Activated CD8-positive, alpha-beta memory T cell treated with anti-CD3 and anti-CD28 coated beads for 1 hour (primary cell): ENCODE results near the gene CDC34.
A peak's percentile ranks its signal among the peaks of the same experiment; 100 is the strongest.

Experiments used
- DNase-seq, 2 donors: peaks; one replicate each; pipeline ENCODE4 v3.0.0-alpha.2; 2020; ENCODE audit warnings: low read depth in 1 of 2; ENCODE audit errors: extremely low read depth in 1 of 2

The CDC34 gene

DNA sequence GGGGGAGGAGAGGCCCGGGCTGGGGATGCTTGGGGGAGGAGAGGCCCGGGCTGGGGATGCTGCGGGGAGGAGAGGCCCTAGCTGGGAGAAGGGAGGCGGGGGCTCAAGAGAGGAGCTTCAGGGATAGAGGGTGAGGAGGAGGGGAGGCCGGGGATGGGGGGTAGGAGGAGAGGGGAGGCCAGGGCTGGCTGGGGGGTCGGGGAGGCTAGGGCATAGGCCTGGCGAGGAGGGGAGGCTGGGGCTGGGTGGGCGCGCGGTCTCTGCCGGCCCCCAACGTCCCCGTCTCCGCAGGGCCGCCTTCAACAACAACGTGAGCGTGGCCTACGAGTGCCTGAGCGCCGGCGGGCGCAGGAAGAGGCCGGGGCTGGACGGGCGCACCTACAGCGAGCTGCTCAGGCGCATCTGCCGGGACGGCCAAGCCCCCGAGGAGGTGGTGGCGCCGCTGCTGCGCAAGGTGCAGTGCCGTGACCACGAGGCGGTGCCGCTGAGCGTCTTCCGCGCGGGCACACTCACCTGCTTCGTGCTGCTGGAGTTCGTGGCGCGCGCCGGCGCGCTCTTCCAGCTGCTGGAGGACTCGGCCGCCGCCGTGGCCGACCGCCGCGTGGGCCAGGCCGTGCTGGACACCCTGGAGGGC lies 12.8 kb upstream of the CDC34 start:
- DNase-seq, result peak; percentile 37 to 39

DNA sequence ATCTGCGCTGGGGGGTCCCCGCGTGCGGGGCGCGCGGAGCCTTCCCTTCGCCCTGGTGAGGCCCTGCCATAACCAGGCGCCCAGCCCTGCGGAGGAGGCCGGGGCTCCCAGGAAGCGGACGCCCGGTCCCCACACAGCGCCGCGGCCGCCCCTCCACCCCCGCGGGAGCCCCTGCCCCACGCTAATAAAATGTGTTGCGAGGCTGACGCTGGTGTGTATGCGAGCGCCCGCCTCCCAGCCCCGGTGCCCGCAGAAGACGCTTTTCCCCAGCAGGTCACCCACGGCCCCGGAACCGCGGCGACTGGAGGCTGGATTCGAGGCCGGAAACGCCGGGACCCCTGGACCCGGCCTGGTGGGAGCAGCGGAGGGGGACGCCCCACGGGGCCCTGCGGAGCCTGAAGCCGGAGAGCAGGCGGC lies 12.1 kb upstream of the CDC34 start:
- no peak for DNase-seq

DNA sequence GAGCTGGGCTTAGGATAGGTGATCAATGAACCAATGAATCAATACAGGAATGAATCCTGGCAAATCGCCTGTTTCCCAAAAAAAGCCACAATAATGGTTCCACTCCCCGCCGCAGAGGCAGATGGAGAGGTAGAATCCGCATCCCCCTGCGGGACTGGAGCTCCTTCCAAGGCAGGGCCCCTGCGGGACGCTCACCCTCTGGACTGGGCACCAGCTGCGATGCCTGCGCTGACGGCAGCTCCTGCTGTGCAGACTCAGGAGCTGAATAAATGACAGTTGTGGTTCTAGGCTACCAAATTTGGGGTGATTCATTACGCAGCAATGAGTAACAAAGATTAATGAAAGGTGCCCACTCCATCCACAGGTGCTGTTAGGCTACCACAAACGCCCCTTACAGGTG lies 8.8 kb upstream of the CDC34 start:
- no peak for DNase-seq

DNA sequence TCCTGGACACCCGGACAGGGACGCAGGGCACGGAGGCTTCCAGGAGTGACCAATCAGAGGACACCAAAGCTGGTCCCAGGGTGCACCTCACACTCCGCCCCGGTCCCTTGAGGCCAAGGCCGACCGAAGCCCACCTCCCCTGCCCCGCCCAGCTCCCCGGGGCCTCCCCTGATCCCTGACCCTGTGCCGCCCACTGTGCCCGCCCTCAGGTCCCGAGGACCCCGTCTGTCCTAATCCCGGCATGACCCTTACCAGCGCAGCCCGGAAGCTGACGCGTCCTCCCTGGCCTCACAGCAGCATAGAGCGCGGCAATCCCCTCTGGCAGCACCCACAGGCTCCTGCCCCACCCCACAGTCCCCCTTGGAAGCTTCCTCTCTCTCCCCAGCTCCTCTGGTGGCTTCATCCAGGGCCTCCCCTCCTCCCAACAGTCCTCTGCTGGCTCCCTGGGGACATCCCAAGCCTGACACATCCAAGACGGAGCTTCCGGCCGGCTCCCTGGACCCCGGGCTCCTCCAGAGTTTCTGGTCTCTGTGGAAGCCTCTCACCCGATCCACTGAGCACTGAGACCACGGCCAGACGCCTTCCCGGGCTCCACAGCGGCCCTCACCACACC lies 7.4 kb upstream of the CDC34 start:
- no peak for DNase-seq

DNA sequence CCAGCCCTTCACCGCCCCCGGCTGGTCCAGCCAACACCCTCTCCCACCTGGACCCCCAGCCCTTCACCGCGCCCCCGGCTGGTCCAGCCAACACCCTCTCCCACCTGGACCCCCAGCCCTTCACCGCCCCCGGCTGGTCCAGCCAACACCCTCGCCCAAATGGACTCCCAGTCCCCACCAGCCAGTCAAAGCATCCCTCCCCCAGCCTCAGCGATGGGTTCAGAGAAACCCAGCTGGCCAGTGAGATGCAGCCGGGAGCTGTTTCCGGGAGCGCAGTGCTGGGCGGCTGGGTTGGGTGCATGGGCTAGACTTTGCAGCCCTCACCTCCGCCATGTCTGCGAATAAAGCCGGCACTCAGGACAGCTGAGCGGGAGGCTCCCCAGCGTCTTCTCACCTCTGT lies 6.5 kb upstream of the CDC34 start:
- DNase-seq, result no peak

DNA sequence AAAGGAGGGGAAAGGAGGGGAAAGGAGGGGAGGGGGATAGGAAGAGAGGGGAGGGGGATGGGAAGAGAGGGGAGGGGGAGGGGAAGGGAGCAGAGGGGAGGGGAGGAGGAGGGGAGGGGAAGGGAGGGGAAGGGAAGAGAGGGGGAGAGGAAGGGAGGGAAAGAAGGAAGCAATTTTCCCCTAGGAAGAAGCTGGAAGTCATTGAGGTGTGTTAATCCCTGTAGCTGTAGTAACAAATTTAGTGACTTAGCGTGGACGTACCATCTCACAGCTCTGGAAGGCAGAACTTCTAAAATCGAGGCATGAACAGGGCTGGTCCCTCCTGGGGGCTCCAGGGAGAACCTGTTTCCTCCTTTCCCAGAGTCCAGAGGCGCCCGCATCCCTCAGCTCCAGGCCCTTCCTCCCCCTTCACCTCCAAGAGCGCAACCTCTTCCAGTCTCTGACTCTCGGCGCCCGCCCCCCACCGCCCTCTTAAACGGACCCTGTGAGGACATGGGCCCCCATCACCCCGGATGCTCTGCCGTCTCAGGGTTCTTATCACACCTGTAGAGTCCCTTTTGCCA lies 5.6 kb upstream of the CDC34 start:
- no peak for DNase-seq

DNA sequence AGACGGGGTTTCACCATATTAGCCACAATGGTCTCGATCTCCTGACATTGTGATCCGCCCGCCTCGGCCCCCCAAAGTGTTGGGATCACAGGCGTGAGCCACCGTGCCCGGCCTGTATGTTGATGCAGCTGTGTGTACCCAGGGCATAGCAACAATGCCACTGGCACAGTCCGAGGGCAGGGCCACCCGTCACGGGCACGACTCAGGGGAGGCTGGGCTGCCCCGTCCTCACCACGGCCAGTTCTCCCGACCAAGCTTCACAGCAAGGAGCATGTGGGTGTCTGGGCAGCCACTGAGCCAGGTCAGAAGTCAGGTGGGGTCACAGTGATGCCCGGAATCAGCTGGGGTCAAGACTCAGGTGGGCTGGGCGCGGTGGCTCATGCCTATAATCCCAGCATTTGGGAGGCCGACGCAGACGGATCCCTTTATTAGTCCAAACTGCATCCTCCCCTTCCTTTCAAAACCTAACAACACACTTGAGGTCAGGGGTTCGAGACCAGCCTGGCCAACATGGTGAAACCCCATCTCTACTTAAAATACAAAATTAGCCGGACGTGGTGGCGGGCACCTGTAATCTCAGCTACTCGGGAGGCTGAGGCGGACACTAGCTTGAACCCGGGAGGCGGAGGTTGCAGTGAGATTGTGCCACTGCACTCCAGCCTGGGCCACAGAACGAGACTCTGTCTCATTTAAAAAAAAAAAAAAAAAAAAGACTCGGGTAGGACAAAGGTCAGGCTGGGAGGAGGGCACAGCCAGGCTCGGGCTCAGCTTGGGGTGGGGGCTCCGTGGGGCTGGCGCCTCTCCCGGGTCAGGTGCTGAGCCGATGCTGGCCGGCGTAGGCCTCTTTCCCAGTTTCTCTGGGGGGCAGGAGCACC lies 1.2 kb upstream of the CDC34 start:
- DNase-seq, result no peak

DNA sequence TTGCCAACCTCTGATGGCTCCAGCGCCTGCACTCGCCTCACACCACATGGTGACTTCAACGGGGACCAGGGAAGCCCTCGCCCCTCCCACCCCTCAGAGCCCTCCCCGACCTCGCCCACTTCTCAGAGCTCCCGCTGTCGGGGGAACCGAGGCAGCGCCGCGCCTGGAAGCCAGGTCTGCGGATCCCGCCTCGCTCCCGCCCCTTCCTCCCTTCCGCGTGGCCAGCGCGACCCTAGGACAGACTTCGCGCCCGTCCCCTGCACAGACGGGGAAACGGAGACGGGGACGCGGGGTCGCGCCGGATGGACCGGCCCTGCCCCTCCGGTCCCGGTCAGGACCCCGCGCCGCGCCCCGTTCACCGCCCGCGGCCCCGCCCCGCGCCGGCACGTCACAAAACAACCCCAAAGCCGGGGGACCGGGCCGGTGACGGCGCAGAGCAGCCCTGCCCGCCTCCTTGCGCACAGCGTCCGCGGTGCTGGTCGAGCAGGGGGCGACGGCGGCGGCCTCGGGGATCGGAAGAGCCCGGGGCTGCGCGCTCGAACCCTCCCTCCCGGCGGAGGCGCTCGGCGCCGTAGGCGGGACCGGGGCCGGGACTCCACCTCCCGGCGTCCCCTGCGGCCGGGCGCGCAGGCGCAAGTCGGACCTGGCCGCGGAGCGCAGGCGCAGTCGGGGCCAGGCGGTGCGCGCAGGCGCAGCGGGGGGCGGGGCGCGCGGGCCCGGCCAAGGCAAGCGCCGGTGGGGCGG lies 379 bp upstream of the CDC34 start:
- peak; percentile 49 to 88 for DNase-seq

DNA sequence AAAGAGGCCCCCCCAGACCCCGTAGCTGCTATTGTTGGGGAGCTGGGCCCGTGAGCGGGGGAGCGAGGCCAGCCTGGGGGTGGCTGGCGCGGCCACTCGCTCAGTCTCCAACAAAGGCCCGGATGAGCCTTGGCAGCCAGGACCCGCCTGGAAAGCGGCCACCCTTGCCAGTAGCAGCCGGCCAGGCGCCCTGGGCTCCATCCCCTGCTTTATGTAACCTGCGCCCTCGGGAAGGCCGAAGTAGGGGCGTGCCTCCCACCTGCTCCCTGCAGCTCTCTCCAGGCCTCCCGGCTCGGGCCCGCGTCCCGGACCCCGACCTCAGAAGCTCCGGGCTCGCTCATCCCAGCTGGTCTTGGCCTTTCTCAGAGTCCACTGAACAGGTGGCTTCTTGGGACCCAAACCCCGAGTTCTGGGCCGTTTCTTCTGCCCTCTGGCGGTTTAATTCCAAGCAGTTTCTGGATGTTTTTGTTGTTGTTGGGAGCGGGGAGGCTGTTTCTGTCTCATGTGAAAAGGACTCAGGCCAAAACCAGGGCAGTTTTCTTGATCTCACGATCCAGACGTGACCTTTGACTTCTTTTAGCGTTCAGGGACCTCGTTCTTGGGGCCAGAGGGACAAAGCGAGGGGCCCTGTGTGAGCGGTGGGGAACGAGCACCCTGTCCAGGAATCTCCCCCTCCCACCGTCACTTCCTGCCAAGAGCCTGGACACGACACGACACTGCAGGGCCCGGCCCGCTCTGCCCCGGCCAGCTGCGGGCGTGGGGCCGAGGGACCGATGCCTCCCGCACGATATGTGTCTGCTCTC lies 1.2 kb downstream of the CDC34 start:
- no peak for DNase-seq

DNA sequence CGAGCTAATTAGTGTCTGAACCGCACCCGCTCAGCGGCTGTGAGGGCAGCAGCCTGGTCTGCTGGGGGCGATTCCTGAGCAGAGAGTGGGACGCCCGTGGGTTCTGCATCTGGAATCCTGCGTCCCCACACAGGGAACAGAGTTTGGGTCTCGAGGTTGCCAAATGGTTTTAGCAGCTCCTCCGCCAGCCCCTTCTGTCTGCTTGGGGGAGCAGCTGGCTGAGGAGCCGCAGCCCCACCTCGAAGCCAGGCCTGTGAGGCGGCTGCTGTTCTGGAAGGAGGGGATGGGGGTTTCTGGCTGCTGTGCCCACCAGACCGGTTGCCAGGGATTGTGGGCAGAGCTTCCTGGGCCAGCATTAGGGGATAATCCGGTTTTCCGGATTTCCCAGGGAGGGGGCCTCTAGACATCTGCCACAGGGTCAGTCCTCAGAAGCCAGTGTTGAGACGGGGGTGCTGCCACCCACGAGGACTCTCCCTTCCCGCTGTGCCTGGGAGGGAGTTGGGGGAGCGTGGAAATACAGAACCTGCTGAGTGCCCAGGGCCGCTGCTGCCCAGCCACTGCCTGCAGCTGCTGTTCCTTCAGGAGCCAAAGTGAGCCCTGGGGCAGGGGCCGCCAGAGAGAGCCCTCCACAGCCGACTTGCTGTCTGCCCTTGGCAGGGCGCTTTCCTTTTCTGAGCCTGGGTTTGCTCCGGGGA lies 2.0 kb downstream of the CDC34 start:
- no peak for DNase-seq

DNA sequence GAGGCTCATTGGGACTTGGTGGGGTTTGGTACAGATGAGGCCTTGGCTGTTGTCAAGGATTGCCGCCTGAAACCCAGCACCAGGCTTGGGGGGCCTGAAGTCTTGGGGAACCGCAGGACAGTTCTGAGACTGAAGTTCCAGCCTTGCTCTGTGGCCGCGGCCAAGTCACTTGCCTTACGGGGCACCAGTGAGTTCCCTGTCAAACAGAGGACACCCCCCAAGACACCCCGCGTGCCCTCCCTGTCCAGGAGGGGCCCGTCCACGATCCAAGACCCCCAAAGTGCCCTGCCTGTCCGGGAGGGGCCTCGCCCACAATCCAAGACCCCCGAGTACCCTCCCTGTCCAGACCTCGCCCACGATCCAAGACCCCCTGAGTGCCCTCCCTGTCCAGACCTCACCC lies 2.5 kb downstream of the CDC34 start:
- no peak for DNase-seq

DNA sequence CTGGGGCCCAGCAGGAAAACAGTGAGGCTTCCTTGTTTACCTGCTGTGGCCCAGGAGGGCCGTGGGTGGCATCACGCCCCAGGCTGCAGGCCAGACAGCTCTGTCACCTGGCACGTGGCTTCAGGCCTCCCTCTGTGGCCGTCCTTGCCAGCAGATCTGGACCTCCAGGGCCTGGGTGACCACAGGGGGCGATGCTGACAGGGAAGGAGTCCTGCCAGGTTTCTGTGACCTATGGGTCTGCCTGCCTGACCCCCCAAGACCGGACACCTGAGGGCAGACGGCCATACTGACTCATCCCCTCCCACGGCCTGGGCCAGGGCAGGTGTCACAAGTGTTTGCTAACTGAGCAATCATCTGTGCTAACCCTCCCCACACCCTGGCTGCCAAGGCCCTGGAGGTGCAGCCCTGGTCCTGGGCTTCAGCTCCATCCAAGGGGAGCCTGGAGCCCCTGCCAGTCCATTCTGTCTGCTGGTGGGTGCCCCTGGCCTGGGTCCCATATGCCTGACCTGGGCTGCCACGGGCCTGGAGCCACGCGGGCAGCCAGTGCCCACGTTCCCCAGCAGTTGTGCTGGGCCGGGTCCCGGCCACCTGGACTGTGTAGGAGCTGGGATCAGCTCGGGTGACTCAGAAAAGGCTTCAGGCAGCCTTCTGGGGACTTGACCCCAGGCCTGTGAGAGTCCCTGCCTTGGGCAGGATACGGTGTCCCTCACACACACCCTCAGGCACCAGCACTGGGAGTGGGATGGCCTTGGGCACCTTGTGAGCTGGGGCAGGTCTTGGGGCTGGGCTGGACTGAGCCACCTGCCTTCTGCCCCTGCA lies 3.7 kb downstream of the CDC34 start:
- no peak for DNase-seq

DNA sequence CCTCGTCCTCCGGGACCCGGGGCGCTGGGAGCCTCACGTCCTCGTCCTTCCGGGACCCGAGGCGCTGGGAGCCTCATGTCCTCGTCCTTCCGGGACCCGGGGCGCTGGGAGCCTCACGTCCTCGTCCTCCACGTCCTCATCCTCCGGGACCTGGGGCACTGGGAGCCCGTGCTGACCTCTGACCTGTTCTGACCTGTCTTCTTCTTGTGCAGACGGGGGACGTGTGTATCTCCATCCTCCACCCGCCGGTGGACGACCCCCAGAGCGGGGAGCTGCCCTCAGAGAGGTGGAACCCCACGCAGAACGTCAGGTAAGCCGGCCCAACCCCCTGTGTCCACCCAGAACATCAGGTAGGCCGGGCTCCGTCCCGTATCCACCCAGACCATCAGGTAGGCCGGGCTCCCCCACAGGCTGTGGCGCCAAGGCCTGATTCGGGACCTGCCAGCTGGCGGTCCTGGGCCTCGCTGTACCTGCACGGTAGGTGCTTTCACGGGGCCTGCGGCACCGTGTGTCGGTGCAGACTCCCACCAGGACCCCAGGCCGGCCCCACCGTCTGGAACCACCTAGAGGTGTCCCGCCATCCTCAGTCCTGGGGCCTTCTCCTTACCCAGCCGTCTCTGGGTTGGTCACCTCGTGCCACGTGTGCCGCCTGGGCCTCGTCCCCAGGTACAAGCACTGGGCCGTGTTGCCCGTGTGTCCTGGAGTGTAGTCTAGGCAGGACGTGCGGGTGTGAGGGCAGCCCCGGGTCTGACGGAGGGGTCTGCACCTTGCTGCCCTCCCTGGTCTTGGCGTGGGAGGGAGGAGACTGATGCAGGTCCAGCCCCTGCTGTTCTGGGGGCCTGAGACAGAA lies 4.7 kb downstream of the CDC34 start:
- DNase-seq, result no peak

DNA sequence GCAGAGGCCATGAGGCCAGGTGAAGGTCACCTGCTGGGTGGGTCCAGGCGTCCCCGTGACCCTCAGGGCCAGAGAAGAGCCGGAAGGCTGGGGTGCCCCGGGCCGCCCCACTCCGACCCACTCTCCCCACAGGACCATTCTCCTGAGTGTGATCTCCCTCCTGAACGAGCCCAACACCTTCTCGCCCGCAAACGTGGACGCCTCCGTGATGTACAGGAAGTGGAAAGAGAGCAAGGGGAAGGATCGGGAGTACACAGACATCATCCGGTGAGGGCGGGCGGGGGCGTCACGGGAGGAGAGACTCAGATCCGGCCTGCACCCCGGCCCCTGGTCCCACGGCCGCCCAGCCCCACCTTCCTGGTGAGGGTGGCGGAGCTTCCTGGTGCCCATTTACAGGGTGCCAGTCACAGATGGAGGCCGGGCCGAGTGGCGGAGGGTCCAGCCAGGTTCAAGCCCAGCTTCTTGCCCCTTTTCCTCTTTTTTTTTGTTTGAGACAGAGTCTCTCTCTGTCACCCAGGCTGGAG lies 5.4 kb downstream of the CDC34 start:
- DNase-seq, result no peak

DNA sequence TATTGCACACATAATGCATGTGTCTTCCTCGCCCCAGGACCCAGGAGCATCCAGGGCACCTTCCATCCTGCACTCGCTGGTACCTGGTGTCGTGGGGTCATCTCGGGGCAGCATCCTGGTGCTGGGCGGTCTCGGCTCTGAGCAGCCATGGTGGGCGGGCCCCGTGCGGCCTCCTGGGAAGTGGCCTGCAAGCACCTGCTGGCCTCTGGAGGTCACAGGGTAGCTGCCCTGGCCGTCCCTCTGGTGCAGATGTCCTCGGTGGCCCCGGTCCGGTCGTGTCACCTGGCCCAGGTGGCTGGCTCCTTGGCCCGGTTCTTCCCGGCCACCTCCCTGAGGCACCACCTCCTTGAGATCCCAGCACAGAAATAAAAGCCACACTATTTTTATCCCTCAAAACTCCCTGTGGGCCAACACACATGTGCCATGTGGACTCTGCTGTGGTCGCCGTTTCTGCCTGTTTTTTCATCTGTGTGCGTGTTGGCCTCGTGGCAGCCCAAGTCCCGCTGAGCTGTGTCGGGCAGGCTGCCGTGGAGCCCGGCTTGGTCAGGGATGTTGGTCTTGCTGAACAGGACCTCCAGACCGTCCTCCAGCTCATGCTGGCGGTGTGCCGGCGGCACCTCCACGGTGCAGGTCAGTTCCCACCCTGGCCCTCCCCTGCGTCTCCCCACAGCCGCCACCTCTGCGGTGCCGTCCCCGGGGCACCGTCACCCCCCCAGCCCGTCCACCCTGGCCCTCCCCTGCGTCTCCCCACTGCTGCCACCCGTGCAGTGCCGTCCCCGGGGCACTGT lies 7.3 kb downstream of the CDC34 start:
- DNase-seq, result no peak

DNA sequence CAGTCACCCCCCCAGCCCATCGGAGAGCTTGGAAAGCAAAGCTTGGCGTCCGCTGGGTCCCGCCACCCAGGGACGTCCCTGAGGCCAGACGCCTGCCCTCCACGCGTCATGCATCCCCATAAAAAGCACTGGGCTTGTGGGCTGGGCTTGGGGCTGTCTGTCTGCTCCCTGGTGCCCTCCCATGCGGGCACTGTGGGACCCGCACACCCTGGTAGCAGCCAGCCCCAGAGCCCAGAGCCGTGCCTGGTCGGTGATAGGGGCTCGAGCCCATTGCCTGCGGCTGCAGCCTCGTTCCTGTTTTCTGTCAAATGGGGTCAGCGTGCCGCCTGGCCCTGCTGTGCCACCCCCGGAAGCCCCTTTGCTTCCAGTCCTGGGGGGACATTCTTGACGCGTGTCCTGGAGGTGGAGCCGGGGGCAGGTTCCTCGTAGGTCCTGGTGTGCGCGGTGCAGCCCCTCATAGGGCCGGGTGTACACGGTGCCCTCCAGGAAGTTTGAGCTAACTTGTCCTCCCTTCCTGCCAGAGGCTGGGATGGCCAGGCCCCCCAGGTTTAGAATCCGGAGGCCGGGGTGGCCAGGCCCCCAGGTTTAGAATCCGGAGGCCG lies 8.0 kb downstream of the CDC34 start:
- no peak for DNase-seq
